Erythroblast (primary cell): ENCODE results near the gene MBOAT7.
"Not testable (repeated sequence)": the region's sequence is repeated elsewhere in the genome, so short reads cannot be mapped to it uniquely, and the experiment has no call there.

Experiments used
- DNase-seq, 2 experiments: peaks; one replicate each; lab custom pipeline; 2025; lab: John Stamatoyannopoulos, UW
- GATA1 ChIP-seq: IDR thresholded peaks from 2 replicates; pipeline ENCODE4 v1.6.1; 2011; ENCODE audit warnings: low read depth, mild to moderate bottlenecking, control low read depth, low read length, moderate library complexity
- POLR2A ChIP-seq: IDR thresholded peaks from 2 replicates; pipeline ENCODE4 v1.6.1; 2011; ENCODE audit warnings: mild to moderate bottlenecking, low read length

The MBOAT7 gene

DNA sequence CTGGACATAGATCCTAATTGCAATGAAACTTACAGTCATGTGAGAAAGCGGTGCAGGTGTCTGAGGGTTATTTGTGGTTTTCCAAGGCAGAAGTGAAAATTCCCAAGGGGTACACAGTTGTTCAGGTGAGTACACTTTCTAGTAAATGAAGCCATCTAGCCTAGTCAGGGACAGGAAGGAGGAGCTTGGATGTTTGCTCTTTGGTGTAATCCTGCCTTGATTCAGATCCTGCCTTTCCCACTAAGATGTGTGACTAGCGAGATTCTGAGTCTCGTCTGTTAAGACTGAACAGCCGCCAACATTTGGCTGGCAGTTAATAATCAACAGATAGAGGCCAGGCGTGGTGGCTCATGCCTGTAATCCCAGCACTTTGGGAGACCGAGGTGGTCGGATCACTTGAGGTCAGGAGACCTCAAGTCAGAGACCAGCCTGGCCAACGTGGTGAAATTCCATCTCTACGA lies 13.8 kb upstream of the MBOAT7 start:
- DNase-seq: no peak
- TF ChIP-seq GATA1: no peak
- TF ChIP-seq POLR2A: no peak

- TF ChIP-seq GATA1 (no peak), POLR2A (no peak)
- no peak for DNase-seq
These were observed 12.6 kb upstream of the MBOAT7 start for GRCh38 chr19:54201980-54202379.

GRCh38 chr19:54201172-54201701 lies 11.9 kb upstream of the MBOAT7 start:
- DNase-seq: peak in 1 of 2 experiments; percentile 72
- no peak for TF ChIP-seq GATA1
- TF ChIP-seq POLR2A: no peak

- no peak for DNase-seq
- TF ChIP-seq GATA1 (no peak), POLR2A (no peak)
These were observed 10.0 kb upstream of the MBOAT7 start for GRCh38 chr19:54199401-54199800.

DNA sequence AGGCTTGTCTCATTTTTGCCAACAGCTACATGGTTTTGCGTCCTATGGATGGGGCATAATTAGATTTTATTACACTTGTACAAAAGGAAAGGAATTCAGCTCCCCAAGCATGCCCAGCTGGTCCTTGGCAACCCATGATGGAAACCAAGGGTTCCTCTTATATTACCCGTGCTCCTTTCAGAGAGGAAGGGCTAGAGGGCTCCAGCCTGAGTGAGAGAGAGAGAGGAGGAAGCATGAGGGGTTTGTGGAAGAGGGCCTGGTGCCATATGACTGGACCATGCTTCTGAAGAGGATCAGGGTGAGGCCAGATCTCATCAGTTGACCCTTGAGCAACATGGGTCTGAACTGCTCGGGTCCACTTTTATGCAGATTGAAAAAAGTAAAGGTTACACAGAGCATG lies 7.7 kb upstream of the MBOAT7 start:
- DNase-seq: no peak
- no peak for TF ChIP-seq POLR2A
- TF ChIP-seq GATA1: no peak

- TF ChIP-seq GATA1 (no peak), POLR2A (no peak)
These were observed 7.2 kb upstream of the MBOAT7 start for GRCh38 chr19:54196536-54196935.

GRCh38 chr19:54194463-54194862 lies 5.1 kb upstream of the MBOAT7 start:
- not testable (repeated sequence) for DNase-seq

More at GRCh38 chr19:54196536-54196935, 7.2 kb upstream of the MBOAT7 start:
- DNase-seq: no peak

DNA sequence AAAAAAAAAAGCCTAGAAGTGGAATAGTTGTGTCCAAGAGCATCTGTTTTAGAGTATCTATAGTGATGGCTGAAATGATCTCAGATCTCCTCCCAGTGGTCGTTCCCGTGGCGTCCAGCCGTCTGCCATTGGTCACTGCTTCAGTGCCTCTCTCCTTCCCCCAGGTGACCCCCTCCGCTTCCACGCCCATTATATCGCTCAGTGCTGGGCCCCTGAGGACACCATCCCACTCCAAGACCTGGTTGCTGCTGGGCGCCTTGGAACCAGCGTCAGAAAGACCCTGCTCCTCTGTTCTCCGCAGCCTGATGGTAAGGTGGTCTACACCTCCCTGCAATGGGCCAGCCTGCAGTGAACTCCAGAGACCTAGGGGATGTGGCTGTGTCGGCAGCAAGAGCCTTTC lies 3.6 kb upstream of the MBOAT7 start:
- no peak for DNase-seq
- TF ChIP-seq GATA1 (no peak), POLR2A (no peak)

- no peak for DNase-seq
- no peak for TF ChIP-seq GATA1
- no peak for TF ChIP-seq POLR2A
These were observed 2.6 kb upstream of the MBOAT7 start for GRCh38 chr19:54191811-54192453.

GRCh38 chr19:54191011-54191810 lies 1.8 kb upstream of the MBOAT7 start, which contains the start of gene TSEN34:
TSEN34 (plus strand) TSS chr19:54191308; CDS start chr19:54191365, 57 bp downstream.
- peak; percentile 94 to 97 for DNase-seq
- TF ChIP-seq GATA1 (no peak), POLR2A (peak; percentile 53)

DNA sequence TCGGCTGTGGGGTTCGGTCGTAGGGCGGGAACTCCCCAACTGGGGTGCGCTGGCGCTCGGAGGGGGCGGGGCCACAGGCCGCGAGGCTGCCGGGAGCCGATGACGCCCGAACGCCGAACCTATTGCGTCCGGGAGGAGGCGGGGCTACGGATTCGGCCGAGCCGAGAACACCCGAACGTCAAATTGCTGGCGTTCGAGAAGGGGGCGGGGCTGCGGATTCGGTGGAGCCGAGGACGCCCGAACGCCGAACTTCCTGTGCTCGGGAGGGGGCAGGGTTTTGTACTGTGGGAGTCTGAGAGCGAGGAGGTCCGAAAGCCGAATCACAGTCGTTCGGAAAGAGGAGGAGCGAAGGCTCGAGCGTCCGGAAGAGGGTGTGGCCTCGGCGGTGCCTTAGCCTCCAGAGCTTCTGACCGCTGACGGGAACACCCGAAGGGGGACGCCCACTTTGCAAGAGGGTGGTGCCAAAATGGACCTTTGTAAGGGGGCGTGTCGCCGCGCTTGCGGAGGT lies 1.2 kb upstream of the MBOAT7 start:
- DNase-seq: peak; percentile 100
- TF ChIP-seq GATA1 (no peak), POLR2A (peak; percentile 7)

GRCh38 chr19:54189735-54190502 lies 539 bp upstream of the MBOAT7 start:
- DNase-seq: peak; percentile 100
- TF ChIP-seq POLR2A (peak; percentile 46), GATA1 (no peak)

DNA sequence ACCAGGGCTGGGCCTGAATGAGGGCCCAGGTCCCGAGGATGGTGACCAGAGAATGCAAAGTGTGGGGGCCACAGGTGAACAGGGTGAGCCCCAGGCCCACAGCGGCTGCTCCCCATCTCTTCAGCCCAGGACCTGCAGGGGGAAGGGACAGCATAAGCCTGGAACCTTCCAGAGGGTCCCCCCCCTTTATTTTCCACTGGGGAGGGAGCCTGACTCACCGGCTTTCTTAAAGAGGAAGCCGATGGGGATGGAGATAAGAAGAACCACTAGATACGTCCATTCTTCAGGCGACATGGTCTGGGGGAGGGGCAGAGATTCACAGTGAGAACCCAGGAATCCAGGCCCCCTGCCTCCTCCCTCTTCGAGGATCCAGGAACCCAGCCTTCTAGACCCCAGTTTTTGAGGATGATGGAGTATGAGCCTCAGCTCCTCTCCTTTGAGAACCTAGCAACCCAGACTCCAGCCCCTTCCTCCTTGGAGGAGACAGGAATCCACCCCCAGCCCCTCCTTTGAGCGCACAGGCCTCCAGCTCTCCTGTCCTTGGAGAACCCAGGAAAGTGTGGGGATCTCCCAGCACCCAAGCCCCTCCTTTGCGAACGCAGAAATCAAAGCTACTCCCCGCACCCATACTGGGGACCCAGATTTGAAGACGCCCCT lies 1.0 kb downstream of the MBOAT7 start:
- peak; percentile 62 to 69 for DNase-seq
- no peak for TF ChIP-seq POLR2A
- no peak for TF ChIP-seq GATA1

DNA sequence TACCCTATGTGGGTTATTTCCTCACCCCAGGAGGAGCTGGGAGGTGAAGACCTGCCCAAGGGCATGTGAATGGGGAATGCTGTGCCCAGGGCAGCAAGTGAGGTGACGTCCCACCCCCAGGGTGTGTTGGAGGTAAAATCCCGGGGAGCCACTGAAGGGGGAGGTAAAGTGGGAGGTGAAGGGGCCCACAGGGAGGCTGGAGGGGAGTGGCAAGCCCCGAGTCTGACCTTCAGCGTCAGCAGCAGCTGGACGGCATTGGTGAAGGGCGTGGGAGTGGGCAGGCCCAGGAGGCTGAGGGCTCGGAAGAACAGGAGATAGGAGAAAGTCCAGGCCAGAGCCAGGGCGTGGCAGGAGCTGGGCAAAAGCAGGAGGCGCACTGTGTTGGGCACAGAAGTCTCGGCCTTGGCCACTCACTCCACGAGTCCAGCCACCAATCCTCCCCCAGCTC lies 2.4 kb downstream of the MBOAT7 start:
- TF ChIP-seq GATA1: no peak
- no peak for TF ChIP-seq POLR2A
- no peak for DNase-seq
